Measurements from ENCODE around the gene SORL1.
"Not testable (repeated sequence)": the region's sequence is repeated elsewhere in the genome, so short reads cannot be mapped to it uniquely, and the experiment has no call there.

Gene SORL1

DNA sequence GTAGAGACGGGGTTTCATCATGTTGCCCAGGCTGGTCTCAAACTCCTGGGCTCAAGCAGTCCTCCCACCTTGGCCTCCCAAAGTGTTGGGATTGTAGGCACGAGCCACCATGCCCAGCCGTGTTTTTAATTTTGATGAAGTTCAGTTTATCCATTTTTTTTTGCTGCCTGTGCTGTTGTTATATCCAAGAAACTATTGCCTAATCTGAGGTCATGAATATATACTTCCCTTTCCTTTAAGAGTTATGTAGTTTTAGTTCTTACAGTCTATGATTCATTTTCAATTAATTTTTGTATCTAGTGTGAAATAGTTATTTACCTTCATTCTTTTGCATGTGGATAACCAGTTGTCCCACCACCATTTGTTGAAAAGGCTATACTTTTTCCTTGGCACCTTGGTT lies 50.9 kb downstream of the SORL1 start:
- DNase-seq (ENCODE audit: low read depth) = no peak

DNA sequence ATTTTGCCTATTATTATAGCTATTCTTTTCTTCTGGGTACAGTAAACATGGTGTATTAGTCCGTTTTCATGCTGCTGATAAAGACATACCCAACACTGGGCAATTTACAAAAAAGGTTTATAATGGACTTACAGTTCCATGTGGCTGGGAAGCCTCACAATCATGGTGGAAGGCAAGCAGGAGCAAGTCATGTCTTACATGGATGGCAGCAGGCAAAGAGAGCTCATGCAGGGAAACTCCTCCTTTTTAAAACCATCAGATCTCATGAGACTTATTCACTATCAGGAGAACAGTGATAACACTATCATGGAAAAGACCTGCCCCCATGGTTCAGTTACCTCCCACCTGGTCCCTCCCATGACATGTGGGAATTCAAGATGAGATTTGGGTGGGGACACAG lies 54.1 kb downstream of the SORL1 start:
- DNase-seq (ENCODE audit: low read depth) = not testable (repeated sequence)

DNA sequence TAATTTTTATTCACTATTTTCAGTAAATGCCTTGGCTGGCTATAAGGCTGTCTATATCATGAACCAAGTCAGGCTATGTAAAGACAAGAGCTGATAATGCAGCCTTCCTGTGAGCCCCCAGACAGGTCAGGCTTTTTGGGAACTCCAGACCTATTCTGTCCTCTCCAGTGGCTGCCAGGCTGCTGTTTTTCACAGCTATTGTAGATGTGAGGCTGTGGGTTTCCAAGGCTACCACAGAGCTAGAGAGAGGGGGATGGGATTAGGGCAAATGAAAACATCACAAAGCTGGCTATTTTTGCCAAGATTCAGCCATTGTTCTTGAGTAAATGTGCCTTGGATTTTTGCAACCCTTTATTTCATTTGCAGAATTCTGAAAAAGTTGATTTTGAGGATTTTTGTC lies 56.3 kb downstream of the SORL1 start:
- DNase-seq (ENCODE audit: low read depth) = no peak

DNA sequence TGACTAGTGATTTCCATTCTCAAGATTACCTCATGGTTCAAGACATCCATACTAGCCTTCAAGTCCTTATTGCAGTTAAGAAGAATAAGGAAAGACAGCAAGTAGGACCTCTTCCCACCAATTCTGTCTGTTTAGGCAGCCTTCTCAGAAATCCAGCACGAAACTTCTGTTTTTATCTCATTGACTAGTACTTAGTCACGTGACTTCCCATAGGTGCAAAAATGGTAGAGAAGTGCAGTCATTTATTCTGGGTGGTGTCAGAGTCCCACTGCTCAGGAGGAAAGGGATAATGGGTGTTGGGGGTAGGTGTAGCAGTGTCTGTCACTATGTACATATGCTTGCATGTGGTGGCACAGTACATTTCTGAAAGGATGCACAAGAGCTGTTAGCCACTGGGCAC lies 58.3 kb downstream of the SORL1 start:
- no peak for DNase-seq (ENCODE audit: low read depth)

DNA sequence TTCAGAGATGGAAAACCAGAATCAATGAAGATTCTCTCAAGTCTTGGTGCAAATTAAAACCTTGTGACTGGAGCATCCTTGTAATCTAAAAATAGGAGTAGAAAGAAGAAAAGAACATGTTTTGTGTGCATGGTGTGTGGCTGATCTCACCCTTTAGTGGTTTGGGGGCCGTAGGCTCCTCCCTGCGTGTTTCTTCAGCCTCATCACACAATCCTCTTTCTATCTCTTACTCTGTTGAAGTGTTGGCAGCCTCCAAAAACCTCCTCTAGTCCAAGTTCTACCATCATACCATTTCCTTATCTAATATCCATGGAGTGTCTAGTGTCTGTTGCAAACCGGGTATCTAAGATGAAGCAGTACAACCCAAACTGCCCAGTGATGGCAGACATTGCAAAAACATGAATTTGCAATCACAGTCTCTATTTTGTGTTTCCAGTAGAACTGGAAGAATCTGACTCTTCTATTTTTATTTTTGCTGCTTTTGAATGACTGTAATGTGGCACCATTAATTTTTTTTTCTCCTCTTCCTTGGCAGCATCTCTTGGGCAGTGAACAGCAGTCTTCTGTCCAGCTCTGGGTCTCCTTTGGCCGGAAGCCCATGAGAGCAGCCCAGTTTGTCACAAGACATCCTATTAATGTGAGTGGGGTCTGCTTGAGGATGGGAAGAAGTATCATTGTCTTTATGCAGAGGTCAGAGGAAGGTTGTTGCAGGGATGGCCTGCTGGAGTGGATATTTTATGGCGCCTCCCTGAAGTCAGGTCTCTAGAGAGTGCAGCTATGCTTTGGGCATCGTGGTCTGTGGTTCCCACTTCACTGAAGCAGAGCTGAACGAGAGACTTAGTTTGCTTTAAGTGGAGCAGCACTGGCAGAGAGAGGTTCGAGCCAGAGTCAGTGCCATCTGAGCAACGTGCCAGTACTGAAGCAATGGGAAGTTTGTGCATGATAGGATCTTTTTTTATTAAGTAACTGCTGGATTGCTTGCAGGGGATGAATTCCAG lies 60.7 kb downstream of the SORL1 start:
- DNase-seq (ENCODE audit: low read depth) = no peak

DNA sequence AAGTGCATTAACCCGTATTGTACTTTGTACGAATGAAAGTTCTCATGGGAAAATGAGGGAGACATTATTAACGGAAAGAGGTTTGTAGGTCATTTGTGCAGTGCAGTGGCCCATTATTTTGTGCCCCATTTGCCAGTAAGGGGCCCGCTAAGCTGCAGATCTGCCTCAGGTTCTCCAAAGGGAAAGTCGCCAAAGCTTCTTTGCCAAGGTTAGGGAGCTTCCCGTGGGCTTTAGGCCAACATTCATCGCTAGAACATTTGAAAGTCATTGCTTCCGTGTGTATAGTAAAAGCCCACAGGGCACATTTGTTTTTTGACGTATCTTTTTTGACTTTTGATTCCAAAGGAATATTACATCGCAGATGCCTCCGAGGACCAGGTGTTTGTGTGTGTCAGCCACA lies 61.7 kb downstream of the SORL1 start:
- DNase-seq (ENCODE audit: low read depth) = no peak

DNA sequence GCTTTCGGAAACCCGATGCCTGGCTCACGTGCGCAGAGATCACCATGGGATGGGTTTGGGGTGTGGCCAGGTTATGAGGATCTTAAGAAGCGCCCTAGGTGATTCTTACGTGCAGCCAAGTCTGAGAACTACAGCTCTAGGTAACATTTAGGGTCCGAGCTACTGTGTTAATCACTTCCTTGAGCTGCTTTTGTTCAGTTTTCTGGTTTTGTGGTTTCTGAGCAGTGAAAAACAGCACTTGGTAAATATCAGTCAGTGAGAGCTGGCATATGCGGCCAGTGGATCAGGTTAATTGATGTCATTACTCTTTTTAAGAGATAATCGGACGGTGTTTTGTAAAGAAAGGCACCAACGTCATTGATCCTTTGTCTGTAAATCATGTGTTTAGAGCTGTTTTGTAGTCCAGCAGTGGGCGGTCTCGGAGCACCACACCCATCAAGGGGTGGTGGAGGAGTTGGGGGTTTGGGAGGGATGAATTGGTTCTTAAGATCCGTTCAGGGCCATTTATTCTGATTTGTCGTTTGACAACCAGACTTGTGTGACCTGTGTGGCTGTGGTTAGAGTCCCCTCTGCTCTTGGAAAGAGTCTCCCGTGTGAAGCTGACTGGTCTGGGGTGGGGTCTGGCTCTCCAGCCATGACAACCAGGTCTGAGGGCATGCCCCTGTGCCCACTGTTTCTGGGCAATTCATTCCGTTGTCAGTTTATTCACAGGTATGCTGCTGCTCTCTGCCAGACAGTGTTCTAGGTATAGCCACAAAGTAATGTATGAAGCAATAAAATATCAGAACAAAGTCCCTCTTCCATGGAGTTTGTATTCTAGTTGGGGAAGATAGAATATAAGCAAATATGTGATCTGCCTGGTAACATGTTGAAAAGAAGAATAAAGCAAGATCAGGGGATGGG lies 62.6 kb downstream of the SORL1 start:
- no peak for DNase-seq (ENCODE audit: low read depth)

DNA sequence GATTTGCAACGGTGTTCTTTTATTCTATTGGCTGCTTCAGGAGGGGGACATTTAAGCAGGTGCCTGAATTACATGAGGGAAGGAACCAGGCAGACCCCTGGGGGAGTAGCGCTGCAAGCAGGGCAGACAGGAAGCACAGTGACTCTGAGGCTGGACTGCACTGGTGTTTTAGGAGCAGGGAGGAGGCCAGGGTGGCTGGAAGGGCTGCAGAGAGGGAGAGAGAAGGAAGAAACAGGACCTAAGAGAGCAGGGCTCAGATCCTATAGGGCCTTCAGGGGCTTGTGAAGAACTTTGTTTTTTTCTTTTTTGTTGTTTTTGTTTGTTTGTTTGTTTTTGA lies 63.2 kb downstream of the SORL1 start:
- DNase-seq (ENCODE audit: low read depth) = no peak

DNA sequence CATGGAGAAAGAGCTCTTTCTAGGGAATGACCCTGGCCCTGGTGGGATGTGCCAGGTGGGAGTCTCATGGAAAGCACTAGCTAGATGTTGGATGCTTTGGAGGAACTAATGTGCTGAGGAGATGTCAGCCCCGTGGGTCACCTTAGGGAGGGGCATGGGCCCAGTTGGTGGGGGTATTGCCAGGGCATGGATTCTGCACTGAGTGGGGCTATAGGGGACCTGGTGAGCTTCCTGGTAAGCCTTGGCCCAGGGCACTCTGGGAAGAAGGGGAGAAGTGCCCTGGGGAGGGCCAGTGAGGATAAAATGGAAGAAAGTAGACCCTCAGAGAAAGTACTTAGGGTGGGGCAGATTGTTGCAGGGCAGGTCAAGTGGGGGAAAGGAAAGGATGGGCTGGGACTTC lies 65.9 kb downstream of the SORL1 start:
- no peak for DNase-seq (ENCODE audit: low read depth)

DNA sequence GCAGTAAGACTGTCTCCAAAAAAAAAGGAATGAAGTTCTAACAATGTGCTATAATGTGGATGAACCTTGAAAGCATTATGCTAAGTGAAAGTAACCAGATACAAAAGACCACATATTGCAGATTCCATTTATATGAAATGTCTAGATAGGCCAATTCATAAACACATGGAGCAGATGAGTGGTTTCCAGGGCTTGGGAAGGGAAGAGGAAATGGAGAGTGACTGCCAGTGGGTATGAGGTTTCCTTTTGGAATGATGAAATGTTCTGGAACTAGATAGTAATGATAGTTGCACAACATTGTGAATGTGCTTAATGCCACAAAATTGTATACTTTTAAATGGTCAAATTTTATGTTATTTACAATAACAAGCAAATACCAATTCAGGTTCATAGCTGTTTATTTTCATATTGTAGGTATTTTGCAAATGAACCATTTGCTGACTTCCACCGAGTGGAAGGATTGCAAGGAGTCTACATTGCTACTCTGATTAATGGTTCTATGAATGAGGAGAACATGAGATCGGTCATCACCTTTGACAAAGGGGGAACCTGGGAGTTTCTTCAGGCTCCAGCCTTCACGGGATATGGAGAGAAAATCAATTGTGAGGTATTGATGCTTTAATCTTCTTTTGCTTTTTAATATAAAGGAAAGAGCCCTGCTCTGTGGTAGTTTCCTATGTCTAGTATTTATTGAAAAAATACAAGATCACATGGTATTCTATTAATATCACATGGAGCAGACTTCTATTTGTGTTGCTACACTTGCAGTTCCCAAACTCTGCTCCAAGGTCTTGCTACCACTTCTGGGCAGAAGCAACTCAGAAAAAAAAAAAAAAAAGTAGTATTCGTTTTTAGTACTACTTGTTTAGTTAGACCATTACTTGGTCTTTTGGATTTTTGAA lies 68.4 kb downstream of the SORL1 start:
- DNase-seq (ENCODE audit: low read depth) = no peak

DNA sequence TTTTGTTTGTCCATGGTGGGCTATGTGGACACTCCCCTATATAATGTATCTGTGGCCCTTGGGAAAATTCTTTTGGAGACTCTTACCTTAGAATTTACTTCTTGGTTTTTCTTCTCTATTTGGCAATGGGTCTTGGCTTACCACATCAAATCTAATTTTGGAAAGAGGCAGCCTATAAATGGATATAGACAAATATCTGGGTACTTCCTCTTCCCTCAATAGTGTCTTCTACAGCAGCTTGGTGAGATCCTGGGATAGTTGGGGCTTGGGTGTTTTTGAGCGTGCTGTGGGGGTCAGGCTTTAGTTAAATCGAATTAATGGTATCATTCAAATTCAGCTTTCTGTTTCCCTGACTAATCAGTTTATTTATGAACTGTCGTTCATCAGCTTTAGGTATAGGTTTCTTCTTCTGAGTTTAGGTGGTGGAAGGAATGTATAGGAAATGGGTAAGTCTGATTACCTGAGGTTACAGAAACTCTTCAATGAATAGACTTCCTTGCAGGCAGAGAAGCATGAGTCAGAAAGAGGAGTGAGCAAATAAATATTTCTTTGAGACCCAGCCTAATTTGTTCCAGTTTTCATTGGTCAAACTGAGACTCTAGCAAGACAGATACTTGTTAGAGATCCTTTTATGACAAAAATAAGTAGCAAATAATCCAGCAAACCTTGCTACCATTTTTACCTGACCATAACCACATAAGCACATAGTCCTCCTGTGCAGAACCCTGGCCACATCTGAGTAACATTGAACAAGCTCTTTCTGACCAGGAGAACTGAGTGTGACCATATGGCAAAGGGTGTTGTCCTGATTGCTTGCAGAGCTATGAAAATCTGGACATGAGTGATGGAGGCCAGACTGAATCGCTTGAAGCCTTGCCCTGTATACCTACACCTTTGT lies 69.3 kb downstream of the SORL1 start:
- DNase-seq (ENCODE audit: low read depth) = no peak

DNA sequence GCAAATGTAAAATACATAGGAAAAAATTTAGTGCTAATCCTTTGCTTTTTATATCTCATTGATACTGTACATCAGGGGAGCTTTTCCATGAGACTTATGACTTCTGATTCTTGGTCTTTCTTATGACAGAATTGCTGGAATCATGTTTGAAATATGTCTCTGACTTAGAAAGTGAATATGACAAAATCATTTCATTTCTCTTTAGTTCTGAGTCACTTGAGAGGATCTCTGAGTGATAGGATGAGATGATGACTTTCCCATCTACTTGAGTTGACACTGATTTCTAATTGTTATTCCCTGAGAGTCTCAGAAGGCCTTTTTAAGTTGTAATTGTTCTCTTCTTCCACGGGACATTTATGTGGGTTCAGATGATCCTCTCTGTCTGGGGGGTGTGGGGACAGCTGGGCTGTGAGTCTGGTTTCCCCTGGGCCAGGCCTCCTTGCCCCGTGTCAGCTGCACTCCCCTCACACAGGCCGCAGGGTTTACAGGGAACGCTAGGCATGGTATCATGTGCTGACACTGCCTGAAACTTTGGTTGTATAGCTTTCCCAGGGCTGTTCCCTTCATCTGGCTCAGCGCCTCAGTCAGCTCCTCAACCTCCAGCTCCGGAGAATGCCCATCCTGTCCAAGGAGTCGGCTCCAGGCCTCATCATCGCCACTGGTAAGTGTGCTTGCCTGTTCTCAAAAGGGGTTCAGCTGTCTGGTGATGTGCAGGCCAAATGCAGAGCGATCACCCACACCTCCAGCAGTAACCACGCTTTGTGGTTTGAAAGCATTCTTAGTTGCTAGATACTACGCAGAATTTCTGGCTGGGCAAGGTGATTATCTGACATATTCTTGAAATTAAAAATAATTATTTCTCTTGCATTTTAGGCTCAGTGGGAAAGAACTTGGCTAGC lies 70.2 kb downstream of the SORL1 start:
- DNase-seq (ENCODE audit: low read depth) = no peak

DNA sequence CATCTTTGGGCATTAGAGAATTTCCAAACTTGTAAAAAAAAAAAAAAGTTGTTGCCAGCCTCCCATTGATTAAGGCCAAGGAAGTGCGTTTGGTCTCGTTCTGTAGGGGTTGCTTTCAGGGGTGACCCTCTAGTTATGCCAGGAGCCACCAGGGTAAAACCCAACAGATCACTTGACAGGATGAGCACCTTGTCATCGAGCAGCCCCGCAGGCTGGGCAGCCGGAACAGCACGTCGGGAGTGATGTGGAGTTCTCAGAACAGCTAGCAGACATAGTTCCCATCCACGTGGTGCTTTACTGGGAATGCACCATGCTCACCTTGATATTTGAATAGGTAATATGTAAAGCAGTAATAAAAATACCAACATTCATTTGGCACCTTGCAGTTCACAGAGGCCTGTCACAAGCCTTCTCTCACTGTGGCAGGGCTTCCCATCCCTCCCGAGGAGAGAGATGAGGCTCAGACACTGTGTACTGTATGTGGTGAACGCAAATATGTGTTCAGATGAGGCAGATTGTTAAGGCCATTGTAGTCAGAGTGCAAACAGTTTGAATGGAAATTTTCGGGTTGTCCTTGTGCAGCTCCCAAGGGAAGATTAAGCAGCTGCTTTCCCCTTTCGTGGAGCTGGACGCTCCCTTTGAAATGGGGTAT lies 71.6 kb downstream of the SORL1 start:
- no peak for DNase-seq (ENCODE audit: low read depth)

DNA sequence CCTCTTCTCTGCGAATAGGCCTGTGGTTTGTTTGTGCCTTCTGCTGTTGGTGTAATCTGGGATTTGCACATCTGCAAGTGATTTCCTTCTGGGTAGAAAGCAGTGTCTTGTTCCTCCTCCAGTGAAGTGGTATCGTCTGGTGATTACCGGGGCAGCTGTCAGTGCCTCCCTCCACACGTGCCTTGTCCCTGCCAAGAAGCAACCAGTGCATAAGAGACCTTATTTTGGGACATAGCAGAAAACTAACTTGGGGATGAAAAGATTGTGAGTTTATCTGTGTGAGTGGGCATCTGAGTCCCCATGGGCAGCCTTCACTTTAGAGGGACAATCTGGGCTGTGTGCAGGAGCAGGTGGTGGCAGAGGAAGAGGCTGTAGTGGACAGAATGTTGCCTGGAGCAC lies 72.1 kb downstream of the SORL1 start:
- DNase-seq (ENCODE audit: low read depth) = no peak

DNA sequence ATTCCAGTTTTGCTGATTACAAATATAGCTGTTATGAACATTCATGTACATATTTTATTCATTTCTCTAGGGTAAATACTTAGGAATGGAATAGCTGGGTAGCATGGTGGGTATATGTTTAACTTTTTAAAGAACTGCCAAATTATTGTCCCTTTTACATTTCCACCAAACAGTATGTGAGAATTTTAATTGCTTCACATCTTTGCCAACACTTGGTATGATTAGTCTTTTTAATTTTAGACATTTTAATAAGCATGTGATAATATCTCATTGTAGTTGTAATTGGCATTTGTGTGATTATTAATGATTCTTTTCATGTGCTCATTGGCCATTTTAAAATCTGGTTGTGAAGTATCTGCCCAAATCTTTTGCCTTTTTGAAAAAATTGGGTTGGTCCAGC lies 73.3 kb downstream of the SORL1 start:
- no peak for DNase-seq (ENCODE audit: low read depth)

DNA sequence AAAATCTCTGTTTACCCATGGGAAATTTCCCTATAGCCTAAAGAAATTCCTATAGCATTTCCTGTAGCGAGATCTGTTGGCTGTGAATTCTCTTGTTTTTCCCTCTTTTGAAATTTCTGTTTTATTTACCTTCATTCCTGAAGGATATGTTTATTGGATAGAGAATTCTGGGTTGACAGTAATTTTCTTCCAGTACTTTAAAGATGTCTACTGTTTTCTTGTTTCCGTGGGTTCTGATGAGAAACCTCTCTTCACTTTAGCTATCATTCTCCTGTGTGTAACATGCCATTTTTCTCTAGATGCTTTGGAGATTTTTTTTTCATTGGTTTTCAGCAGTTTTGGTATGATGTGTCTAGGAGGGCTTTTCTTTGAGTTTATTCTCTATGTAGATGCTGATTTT lies 78.1 kb downstream of the SORL1 start:
- DNase-seq (ENCODE audit: low read depth) = no peak

DNA sequence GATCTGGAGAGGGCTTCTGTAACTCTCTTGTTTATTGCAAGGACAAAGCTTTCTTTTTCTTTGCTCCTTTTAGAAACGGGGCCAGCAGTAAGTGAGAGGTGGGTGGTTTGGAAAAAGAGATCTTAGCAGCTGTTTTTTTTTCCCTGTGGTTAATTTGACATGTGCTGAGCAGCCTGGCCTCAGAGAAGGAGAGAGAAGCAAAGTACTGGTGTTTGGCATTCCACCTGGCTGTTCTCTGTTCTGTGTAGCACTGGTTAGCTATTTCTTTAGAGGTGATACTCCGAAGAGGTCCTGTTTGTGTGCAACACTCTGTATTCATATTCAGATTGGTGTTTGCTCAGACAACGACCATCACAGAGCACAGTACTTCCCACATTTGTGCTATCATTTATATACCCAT lies 81.5 kb downstream of the SORL1 start:
- no peak for DNase-seq (ENCODE audit: low read depth)

DNA sequence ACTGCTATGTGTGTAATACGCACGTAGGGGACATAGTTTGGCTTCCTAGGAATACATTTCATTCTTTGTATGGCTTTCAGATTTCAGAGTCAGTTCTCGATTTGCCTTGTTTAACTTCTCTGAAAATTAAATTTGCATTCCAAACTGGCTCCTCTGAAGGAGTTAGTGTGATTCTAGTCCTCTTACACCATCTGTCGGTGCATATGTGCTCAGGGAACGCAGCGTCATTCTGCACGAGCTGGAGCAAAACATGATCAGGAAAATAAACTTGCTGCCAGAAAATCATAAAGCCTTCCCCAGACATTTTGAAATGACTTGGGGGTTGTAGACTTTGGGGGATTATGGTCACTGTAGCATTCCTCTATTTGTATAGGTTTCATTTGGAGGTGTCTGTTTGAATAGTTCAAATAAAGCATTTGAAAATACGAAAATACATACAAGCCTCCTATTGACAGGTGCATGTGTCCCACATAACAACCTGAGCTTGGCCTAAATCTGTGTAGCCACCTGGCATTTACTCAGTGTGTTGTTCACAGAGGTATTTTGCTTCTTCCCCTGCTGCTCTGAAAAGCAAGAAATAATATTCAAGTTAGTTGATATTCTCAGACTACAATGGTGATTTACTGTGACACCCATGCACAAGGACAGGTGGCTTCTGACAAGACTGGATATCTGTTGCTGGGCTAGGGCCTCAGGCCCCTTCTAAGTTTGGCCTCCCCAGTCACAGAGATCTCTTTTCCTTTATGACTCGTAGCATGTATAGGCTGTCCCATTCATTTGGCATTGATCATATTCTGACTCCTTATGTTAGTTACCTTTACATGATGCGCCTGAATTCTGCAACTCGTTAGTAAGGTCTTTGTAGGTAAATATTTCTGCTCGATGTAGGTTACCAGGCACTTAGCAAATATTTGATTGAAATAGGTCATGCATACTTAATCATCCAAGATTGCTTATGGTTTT lies 82.3 kb downstream of the SORL1 start:
- no peak for DNase-seq (ENCODE audit: low read depth)

Measured in HS-27A (cell line).